GM12873 (cell line): ENCODE data around the gene ULK1.

Experiments used
- CTCF ChIP-seq: IDR thresholded peaks from 2 replicates; pipeline ENCODE4 v1.5.1; 2012; ENCODE audit warnings: low read depth, mild to moderate bottlenecking, moderate library complexity, low read length, control low read depth; ENCODE audit not compliant: insufficient read depth; ENCODE audit errors: missing control alignments

The ULK1 gene

GRCh38 chr12:131911028-131911650 lies 16.7 kb downstream of the ULK1 start:
- TF ChIP-seq CTCF: no peak

- TF ChIP-seq CTCF: no peak
Observed at GRCh38 chr12:131911851-131912477, 17.5 kb downstream of the ULK1 start.

GRCh38 chr12:131912518-131913274 lies 18.3 kb downstream of the ULK1 start:
- TF ChIP-seq CTCF: no peak

- TF ChIP-seq CTCF: no peak
Observed at GRCh38 chr12:131913666-131914065, 19.2 kb downstream of the ULK1 start.

- TF ChIP-seq CTCF: no peak
Observed at GRCh38 chr12:131914179-131914702, 19.8 kb downstream of the ULK1 start.

GRCh38 chr12:131915000-131915689 lies 20.7 kb downstream of the ULK1 start:
- TF ChIP-seq CTCF: no peak

GRCh38 chr12:131915823-131916222 lies 21.4 kb downstream of the ULK1 start:
- no peak for TF ChIP-seq CTCF
